IMR-90 (cell line): Measurements from ENCODE around the gene TMEM269. TPM values are rescaled to one million over a fixed set of nuclear protein-coding genes. Genes with fewer than 3 reads are reported as not detected.

Experiments
- ATAC-seq: fragments of 200-7000 bp; cut with Tn5 transposase; 2 replicates; pipeline ENCODE4 v1.9.1; 2020; ENCODE audit warnings: low read depth, mild to moderate bottlenecking, moderate library complexity
- BruUV-seq: library from RNA; stranded (reverse); fragments of 400-500 nt; replicated peaks from 2 replicates; lab custom pipeline; 2021; lab: Mats Ljungman, UMichigan
- CTCF ChIA-PET: fragments of 300-600 bp; formaldehyde crosslinking; extraction: SDS; loops from one replicate; lab custom pipeline; 2021; ENCODE audit warnings: antibody characterized with exemption; lab: Yijun Ruan, JAX
- POLR2A ChIA-PET: fragments of 300-600 bp; sonication (Branson Sonifier 250); formaldehyde crosslinking; loops from one replicate; lab custom pipeline; 2022; ENCODE audit warnings: antibody characterized with exemption; ENCODE audit not compliant: unreplicated experiment; lab: Charles Lee
- DNase-seq: peaks from one replicate; pipeline ENCODE4 v3.0.0; 2013
- H2AFZ ChIP-seq: replicated peaks from 2 replicates; pipeline ENCODE3; 2013; ENCODE audit warnings: low read length, mild to moderate bottlenecking; ENCODE audit not compliant: poor library complexity
- H2AK5ac ChIP-seq: 2 replicates; pipeline ENCODE4 v1.6.1; 2013; ENCODE audit warnings: low read depth, low read length, inconsistent platforms
- H2AK9ac ChIP-seq: replicated peaks from 2 replicates; pipeline ENCODE3; 2013; ENCODE audit warnings: mild to moderate bottlenecking, low read depth, low read length, moderate library complexity; ENCODE audit not compliant: poor library complexity
- H2BK120ac ChIP-seq: 2 replicates; pipeline ENCODE4 v1.6.1; 2013; ENCODE audit warnings: low read depth, low read length, inconsistent platforms
- H2BK15ac ChIP-seq: 3 replicates; pipeline ENCODE4 v1.6.1; 2013; ENCODE audit warnings: low read depth, low read length, inconsistent platforms
- H2BK20ac ChIP-seq: 2 replicates; pipeline ENCODE4 v1.6.1; 2013; ENCODE audit warnings: low read depth, mild to moderate bottlenecking, inconsistent platforms, low read length, moderate library complexity
- H2BK5ac ChIP-seq: 2 replicates; pipeline ENCODE4 v1.6.1; 2013; ENCODE audit warnings: mild to moderate bottlenecking, low read depth, low read length, inconsistent platforms; ENCODE audit not compliant: poor library complexity, severe bottlenecking
- H3K14ac ChIP-seq: replicated peaks from 2 replicates; pipeline ENCODE4 v1.6.1; 2013; ENCODE audit warnings: low read depth, low read length, inconsistent platforms
- H3K18ac ChIP-seq: 2 replicates; pipeline ENCODE4 v1.6.1; 2013; ENCODE audit warnings: low read depth, low read length, control low read depth
- H3K23ac ChIP-seq: 2 replicates; pipeline ENCODE4 v1.6.1; 2013; ENCODE audit warnings: low read depth, low read length, inconsistent platforms
- H3K27ac ChIP-seq: 2 replicates; pipeline ENCODE4 v1.5.1; 2013; ENCODE audit warnings: mild to moderate bottlenecking, control low read depth, low read length; ENCODE audit not compliant: insufficient read depth
- H3K27me3 ChIP-seq: 2 replicates; pipeline ENCODE4 v1.6.1; 2013; ENCODE audit warnings: low read length; ENCODE audit not compliant: control insufficient read depth, insufficient read depth
- H3K36me3 ChIP-seq: 2 replicates; pipeline ENCODE4 v1.6.1; 2013; ENCODE audit warnings: low read length, mixed read lengths; ENCODE audit not compliant: control insufficient read depth, insufficient read depth
- H3K4ac ChIP-seq: 2 replicates; pipeline ENCODE4 v1.6.1; 2013; ENCODE audit warnings: low read depth, low read length, inconsistent platforms
- H3K4me1 ChIP-seq: 2 replicates; pipeline ENCODE4 v1.6.1; 2013; ENCODE audit warnings: low read length, mixed read lengths; ENCODE audit not compliant: control insufficient read depth, insufficient read depth
- H3K4me2 ChIP-seq: 2 replicates; pipeline ENCODE4 v1.6.1; 2013; ENCODE audit warnings: low read depth, mild to moderate bottlenecking, control low read depth, low read length, moderate library complexity
- H3K4me3 ChIP-seq: 2 replicates; pipeline ENCODE4 v1.5.1; 2013; ENCODE audit warnings: low read depth, mild to moderate bottlenecking, control low read depth, low read length, moderate library complexity; ENCODE audit not compliant: insufficient read depth
- H3K56ac ChIP-seq: 2 replicates; pipeline ENCODE4 v1.6.1; 2013; ENCODE audit warnings: low read length, inconsistent platforms; ENCODE audit not compliant: insufficient read depth; ENCODE audit errors: extremely low read depth
- H3K79me1 ChIP-seq, 2 experiments: 2 replicates each; pipeline ENCODE4 v1.6.1; 2013; ENCODE audit warnings: low read length in 2 of 2, inconsistent platforms in 1 of 2, low read depth in 1 of 2
- H3K9ac ChIP-seq: 2 replicates; pipeline ENCODE4 v1.6.1; 2013; ENCODE audit warnings: low read depth, low read length, control low read depth
- H3K9me1 ChIP-seq: 2 replicates; pipeline ENCODE4 v1.6.1; 2013; ENCODE audit warnings: low read length, inconsistent platforms; ENCODE audit not compliant: insufficient read depth
- H3K9me3 ChIP-seq: 2 replicates; pipeline ENCODE4 v1.6.1; 2013; ENCODE audit warnings: low read length; ENCODE audit not compliant: control insufficient read depth, insufficient read depth
- H4K20me1 ChIP-seq: 2 replicates; pipeline ENCODE4 v1.6.1; 2013; ENCODE audit warnings: low read length, inconsistent platforms; ENCODE audit not compliant: insufficient read depth
- H4K5ac ChIP-seq: 2 replicates; pipeline ENCODE4 v1.6.1; 2013; ENCODE audit warnings: mild to moderate bottlenecking, low read depth, low read length, control low read depth
- H4K8ac ChIP-seq, 2 experiments: 2 replicates each; pipeline ENCODE4 v1.6.1; 2013; ENCODE audit warnings: low read depth in 2 of 2, low read length in 2 of 2, control low read depth in 1 of 2, inconsistent platforms in 1 of 2
- H4K91ac ChIP-seq: 2 replicates; pipeline ENCODE4 v1.6.1; 2013; ENCODE audit warnings: low read depth, low read length, inconsistent platforms; ENCODE audit not compliant: insufficient read depth
- BHLHE40 ChIP-seq: fragments of 150-350 bp; IDR thresholded peaks from 2 replicates; pipeline ENCODE4 v1.6.1; 2016; ENCODE audit warnings: mild to moderate bottlenecking, low read depth, low read length
- ELK1 ChIP-seq: fragments of 150-350 bp; IDR thresholded peaks from 2 replicates; pipeline ENCODE4 v1.6.1; 2016; ENCODE audit warnings: low read depth, mild to moderate bottlenecking, low read length, moderate library complexity, borderline replicate concordance
- MXI1 ChIP-seq: IDR thresholded peaks from 2 replicates; pipeline ENCODE4 v1.6.1; 2012; ENCODE audit warnings: low read depth, mild to moderate bottlenecking, low read length, moderate library complexity, borderline replicate concordance
- WGBS, 2 experiments: methylation state at CpG; one replicate each; pipeline versions ENCODE4 v1.1.5 to v1.1.7; 2013; ENCODE audit warnings: missing lambda C conversion rate in 2 of 2; ENCODE audit not compliant: insufficient read length in 1 of 2; ENCODE audit errors: extremely low coverage in 2 of 2; 5-methylcytosine and 5-hydroxymethylcytosine counted together
- dilution Hi-C: fragments of 300-500 bp; cut with HindIII; formaldehyde crosslinking; loops from one replicate; pipeline ENCODE4 v1.14.3; 2018; ENCODE audit warnings: low sequenced_read_pairs; ENCODE audit not compliant: unreplicated experiment
- in situ Hi-C: fragments of 300-500 bp; cut with MboI; formaldehyde crosslinking; loops from 3 replicates; pipeline ENCODE4 v1.14.3; 2019; ENCODE audit warnings: low sequenced_read_pairs, inconsistent platforms, mixed read lengths
- intact Hi-C: fragments of 100-400 bp; cut with micrococcal nuclease; formaldehyde crosslinking; loops from 2 replicates; pipeline ENCODE4 v1.10.0; 2022
- polyA plus RNA-seq, 3 experiments: library from polyadenylated mRNA; depleted of rRNA; stranded (reverse); fragments of >200 nt; gene quantifications; 2 replicates each; pipeline ENCODE4 v1.2.3, GENCODE V29; 2012; ENCODE audit warnings: low replicate concordance in 1 of 3
- total RNA-seq: library from RNA; depleted of rRNA; stranded (reverse); fragments of >200 nt; gene quantifications from 2 replicates; pipeline ENCODE4 v1.2.3, GENCODE V29; 2012

The TMEM269 gene
- total and polyA plus RNA-seq, 2 of the 4 experiments (the other 2 are of a cell fraction) = not detected

DNA sequence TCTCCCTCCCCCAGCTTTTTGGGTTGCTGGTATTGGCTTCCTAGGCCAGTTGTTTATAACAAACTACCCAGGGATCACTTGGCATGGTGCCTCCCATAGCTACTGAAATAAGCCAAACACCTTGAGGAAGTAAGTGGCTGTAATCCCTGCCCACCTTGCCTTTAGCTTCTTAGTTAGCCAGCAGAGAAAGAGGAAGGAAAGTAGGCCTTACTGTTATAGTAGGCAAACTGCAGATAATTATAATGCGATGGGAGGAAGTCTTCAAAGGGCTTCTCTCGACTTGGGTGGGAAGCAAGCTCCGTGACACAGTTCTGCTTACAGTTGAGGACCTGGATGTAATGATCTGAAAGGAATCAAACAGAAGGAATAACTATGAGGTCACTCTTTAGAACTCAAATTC, 26.1 kb upstream of the TMEM269 start:
- H2BK15ac ChIP-seq = no peak overlapping the region
- no peak overlapping the region for H3K4me3 ChIP-seq
- dilution Hi-C loops (no loop called here), intact Hi-C loops (loop anchor here (5.0 kb wide), 1 partner anchor 611 kb away; no protein-coding TSS in a partner anchor), in situ Hi-C loops (no loop called here)
- ChIA-PET CTCF (no interaction called here), POLR2A (no interaction called here)
- no peak overlapping the region for H2BK120ac ChIP-seq
- H2BK20ac ChIP-seq = no peak overlapping the region
- no peak overlapping the region for H2AK9ac ChIP-seq
- no peaks in the 10 kb centered on the region for H3K27me3 ChIP-seq
- H3K4me2 ChIP-seq = no peak overlapping the region
- H4K8ac ChIP-seq = no peak overlapping the region
- no peak overlapping the region for H4K5ac ChIP-seq
- H4K91ac ChIP-seq = no peak overlapping the region
- H3K79me1 ChIP-seq = peaks cover 39 to 46% of the 10 kb centered on the region in 2 experiments
- H3K9me3 ChIP-seq = no peaks in the 10 kb centered on the region
- ATAC-seq (no peak), DNase-seq (no peak)
- no peak overlapping the region for H3K27ac ChIP-seq
- no peak overlapping the region for H3K23ac ChIP-seq
- H3K4me1 ChIP-seq = peaks cover 3% of the 10 kb centered on the region; the same call in 1 of the 2 replicates
- no peak overlapping the region for H3K14ac ChIP-seq
- TF ChIP-seq ELK1 (no peak), BHLHE40 (no peak), MXI1 (no peak)
- no peak overlapping the region for H2AFZ ChIP-seq
- peaks cover 14% of the 10 kb centered on the region for H4K20me1 ChIP-seq
- H3K9me1 ChIP-seq = peaks cover 11% of the 10 kb centered on the region
- no peak overlapping the region for H2AK5ac ChIP-seq
- H3K36me3 ChIP-seq = peaks cover 55% of the 10 kb centered on the region
- no TSS peak for BruUV-seq
- WGBS, 2 experiments = no CpG with 5 or more reads among the region's 3 CpGs
- no peak overlapping the region for H3K4ac ChIP-seq
- no peak overlapping the region for H3K56ac ChIP-seq
- H3K18ac ChIP-seq = no peak overlapping the region
- H2BK5ac ChIP-seq = no peak overlapping the region
- no peak overlapping the region for H3K9ac ChIP-seq
